ENCODE results near the gene RHOA.

DNA sequence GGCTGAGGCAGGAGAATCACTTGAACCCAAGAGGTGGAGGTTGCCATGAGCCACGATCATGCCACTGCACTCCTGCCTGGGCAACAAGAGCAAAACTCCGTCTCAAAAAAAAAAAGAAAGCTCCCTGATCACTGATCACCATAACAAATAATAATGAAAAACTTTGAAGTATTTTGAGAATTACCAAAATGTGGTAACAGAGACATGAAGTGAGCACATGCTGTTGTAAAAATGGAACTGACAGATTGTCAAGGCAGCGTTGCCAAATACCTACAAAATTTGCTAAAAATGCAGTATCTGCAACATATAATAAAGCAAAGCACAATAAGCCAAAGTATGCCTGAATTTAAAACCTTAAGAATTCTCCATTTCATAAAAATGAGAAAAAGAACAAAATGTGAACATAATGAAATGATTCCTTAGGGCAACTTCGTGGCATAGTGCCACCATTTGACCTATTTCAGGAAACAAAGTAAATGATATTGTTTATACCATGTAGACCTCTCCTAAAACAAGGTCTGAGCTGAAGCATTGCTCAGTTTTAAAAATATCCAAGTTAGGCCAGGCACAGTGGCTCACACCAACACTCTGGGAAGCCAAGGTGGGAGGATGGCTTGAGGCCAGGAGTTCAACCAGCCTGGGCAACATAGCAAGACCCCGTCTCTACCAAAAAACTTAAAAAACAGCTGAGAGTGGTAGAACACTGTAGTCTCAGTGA, 77.7 kb downstream of the RHOA start:
- TF ChIP-seq, protein P1, sequence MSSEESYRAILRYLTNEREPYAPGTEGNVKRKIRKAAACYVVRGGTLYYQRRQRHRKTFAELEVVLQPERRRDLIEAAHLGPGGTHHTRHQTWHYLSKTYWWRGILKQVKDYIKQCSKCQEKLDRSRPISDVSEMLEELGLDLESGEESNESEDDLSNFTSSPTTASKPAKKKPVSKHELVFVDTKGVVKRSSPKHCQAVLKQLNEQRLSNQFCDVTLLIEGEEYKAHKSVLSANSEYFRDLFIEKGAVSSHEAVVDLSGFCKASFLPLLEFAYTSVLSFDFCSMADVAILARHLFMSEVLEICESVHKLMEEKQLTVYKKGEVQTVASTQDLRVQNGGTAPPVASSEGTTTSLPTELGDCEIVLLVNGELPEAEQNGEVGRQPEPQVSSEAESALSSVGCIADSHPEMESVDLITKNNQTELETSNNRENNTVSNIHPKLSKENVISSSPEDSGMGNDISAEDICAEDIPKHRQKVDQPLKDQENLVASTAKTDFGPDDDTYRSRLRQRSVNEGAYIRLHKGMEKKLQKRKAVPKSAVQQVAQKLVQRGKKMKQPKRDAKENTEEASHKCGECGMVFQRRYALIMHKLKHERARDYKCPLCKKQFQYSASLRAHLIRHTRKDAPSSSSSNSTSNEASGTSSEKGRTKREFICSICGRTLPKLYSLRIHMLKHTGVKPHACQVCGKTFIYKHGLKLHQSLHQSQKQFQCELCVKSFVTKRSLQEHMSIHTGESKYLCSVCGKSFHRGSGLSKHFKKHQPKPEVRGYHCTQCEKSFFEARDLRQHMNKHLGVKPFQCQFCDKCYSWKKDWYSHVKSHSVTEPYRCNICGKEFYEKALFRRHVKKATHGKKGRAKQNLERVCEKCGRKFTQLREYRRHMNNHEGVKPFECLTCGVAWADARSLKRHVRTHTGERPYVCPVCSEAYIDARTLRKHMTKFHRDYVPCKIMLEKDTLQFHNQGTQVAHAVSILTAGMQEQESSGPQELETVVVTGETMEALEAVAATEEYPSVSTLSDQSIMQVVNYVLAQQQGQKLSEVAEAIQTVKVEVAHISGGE (CRISPR knock-in tag; IDR thresholded peaks at IDR 0.05) = no peak
- no peak for TF ChIP-seq RELA (IDR thresholded peaks at IDR 0.05; ENCODE audit: borderline replicate concordance, partially characterized antibody)
- TF ChIP-seq ZNF274 (IDR thresholded peaks at IDR 0.05; ENCODE audit: insufficient read depth, insufficient read length) = no peak
- TF ChIP-seq, protein P2, sequence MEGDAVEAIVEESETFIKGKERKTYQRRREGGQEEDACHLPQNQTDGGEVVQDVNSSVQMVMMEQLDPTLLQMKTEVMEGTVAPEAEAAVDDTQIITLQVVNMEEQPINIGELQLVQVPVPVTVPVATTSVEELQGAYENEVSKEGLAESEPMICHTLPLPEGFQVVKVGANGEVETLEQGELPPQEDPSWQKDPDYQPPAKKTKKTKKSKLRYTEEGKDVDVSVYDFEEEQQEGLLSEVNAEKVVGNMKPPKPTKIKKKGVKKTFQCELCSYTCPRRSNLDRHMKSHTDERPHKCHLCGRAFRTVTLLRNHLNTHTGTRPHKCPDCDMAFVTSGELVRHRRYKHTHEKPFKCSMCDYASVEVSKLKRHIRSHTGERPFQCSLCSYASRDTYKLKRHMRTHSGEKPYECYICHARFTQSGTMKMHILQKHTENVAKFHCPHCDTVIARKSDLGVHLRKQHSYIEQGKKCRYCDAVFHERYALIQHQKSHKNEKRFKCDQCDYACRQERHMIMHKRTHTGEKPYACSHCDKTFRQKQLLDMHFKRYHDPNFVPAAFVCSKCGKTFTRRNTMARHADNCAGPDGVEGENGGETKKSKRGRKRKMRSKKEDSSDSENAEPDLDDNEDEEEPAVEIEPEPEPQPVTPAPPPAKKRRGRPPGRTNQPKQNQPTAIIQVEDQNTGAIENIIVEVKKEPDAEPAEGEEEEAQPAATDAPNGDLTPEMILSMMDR (IDR thresholded peaks at IDR 0.05 in 2 of 3, conservative IDR thresholded peaks at IDR 0.05 in 1 of 3; ENCODE audit: control insufficient read depth in 2 of 3, extremely low read depth in 1 of 3, insufficient read depth in 1 of 3, low read depth in 3 of 3, low read length in 3 of 3) = no peak
- TF ChIP-seq EGR1 (IDR thresholded peaks at IDR 0.05; ENCODE audit: borderline replicate concordance in 1 of 2, low read depth in 2 of 2, low read length in 2 of 2) = no peak
- no peak for TF ChIP-seq MAX (IDR thresholded peaks at IDR 0.05; ENCODE audit: low read depth, low read length)
- TF ChIP-seq NBN (IDR thresholded peaks at IDR 0.05) = no peak
